H1 (cell line): ENCODE data around the gene KCNC1. TPM values are rescaled to one million over a fixed set of nuclear protein-coding genes. Genes with fewer than 3 reads are reported as not detected.

Source experiments
- CTCF ChIA-PET: fragments of 300-600 bp; sonication (Branson Sonifier 250); formaldehyde crosslinking; loops from one replicate; lab custom pipeline; 2021; ENCODE audit not compliant: partially characterized antibody; lab: Charles Lee
- POLR2A ChIA-PET: fragments of 300-600 bp; sonication (Branson Sonifier 250); formaldehyde crosslinking; loops from one replicate; lab custom pipeline; 2021; ENCODE audit warnings: inconsistent platforms; ENCODE audit not compliant: partially characterized antibody; lab: Charles Lee
- DNase-seq, 2 experiments: peaks; one replicate each; pipeline versions ENCODE4 v3.0.0 to v3.0.0-alpha.2; 2010 to 2022; ENCODE audit warnings: low spot score in 2 of 2, low read depth in 1 of 2, mixed read lengths in 1 of 2
- FAIRE-seq: peaks from 2 replicates; lab custom pipeline; 2011; peaks lifted over from hg19 to GRCh38; lab: Jason Lieb, UNC
- H2AFZ ChIP-seq: 2 replicates; pipeline ENCODE4 v1.8.1; 2012; ENCODE audit warnings: low read length, inconsistent platforms
- H2AK5ac ChIP-seq: 2 replicates; pipeline ENCODE4 v1.6.1; 2013; ENCODE audit warnings: low read depth, low read length
- H2BK120ac ChIP-seq: replicated peaks from 2 replicates; pipeline ENCODE3; 2013; ENCODE audit warnings: low read depth, low read length, inconsistent platforms
- H2BK12ac ChIP-seq: 2 replicates; pipeline ENCODE4 v1.6.1; 2013; ENCODE audit warnings: low read depth, low read length
- H2BK15ac ChIP-seq: 2 replicates; pipeline ENCODE4 v1.6.1; 2013; ENCODE audit warnings: low read length
- H2BK20ac ChIP-seq: 2 replicates; pipeline ENCODE4 v1.6.1; 2013; ENCODE audit warnings: low read length
- H2BK5ac ChIP-seq: 2 replicates; pipeline ENCODE4 v1.6.1; 2013; ENCODE audit warnings: low read depth, low read length
- H3K14ac ChIP-seq: 2 replicates; pipeline ENCODE4 v1.6.1; 2013; ENCODE audit warnings: inconsistent platforms; ENCODE audit not compliant: insufficient read length
- H3K18ac ChIP-seq: 2 replicates; pipeline ENCODE4 v1.6.1; 2013; ENCODE audit warnings: low read length; ENCODE audit errors: extremely low read depth
- H3K23ac ChIP-seq: 2 replicates; pipeline ENCODE4 v1.6.1; 2013; ENCODE audit warnings: inconsistent platforms; ENCODE audit not compliant: insufficient read length
- H3K23me2 ChIP-seq: 2 replicates; pipeline ENCODE4 v1.6.1; 2013; ENCODE audit warnings: low read depth, low read length
- H3K27ac ChIP-seq: 2 replicates; pipeline ENCODE4 v1.6.1; 2011; ENCODE audit warnings: low read depth, low read length, inconsistent platforms
- H3K27me3 ChIP-seq, 4 experiments: replicated peaks in 1 of 4; 1 replicate in 1 of 4; 2 replicates in 3 of 4; pipeline versions ENCODE4 v1.6.1 to v1.8.1; 2011 to 2013; ENCODE audit warnings: low read length in 3 of 4, mild to moderate bottlenecking in 3 of 4, inconsistent platforms in 2 of 4, mixed read lengths in 2 of 4, moderate library complexity in 1 of 4; ENCODE audit not compliant: control insufficient read depth in 3 of 4, insufficient read depth in 3 of 4; ENCODE audit errors: extremely low read depth in 1 of 4
- H3K36me3 ChIP-seq, 4 experiments: 2 replicates each; pipeline versions ENCODE4 v1.6.1 to v1.8.1; 2011 to 2013; ENCODE audit warnings: mild to moderate bottlenecking in 4 of 4, low read length in 3 of 4, moderate library complexity in 2 of 4, control low read depth in 1 of 4, inconsistent platforms in 1 of 4; ENCODE audit not compliant: insufficient read depth in 4 of 4, control insufficient read depth in 2 of 4
- H3K4ac ChIP-seq: replicated peaks from 2 replicates; pipeline ENCODE3; 2013; ENCODE audit warnings: low read length, low read depth, mixed read lengths, inconsistent platforms; ENCODE audit not compliant: insufficient read length
- H3K4me1 ChIP-seq, 4 experiments: replicated peaks in 1 of 4; 1 replicate in 1 of 4; 2 replicates in 3 of 4; pipeline versions ENCODE4 v1.6.1 to v1.8.1; 2011 to 2013; ENCODE audit warnings: low read length in 3 of 4, inconsistent platforms in 2 of 4, mixed read lengths in 1 of 4; ENCODE audit not compliant: insufficient read depth in 4 of 4, control insufficient read depth in 3 of 4
- H3K4me2 ChIP-seq, 2 experiments: 2 replicates each; pipeline versions ENCODE4 v1.6.1 to v1.8.1; 2011 to 2013; ENCODE audit warnings: low read depth in 2 of 2, low read length in 2 of 2, control low read depth in 1 of 2, inconsistent platforms in 1 of 2, mild to moderate bottlenecking in 1 of 2; ENCODE audit not compliant: insufficient read depth in 1 of 2
- H3K4me3 ChIP-seq, 4 experiments: fragments of 200-600, 300-600 bp in 1 of 4; sonication (generic), shearing (Covaris generic), sonication (Bioruptor Twin) in 1 of 4; 2 replicates each; pipeline versions ENCODE4 v1.5.1 to v1.8.1; 2011 to 2016; ENCODE audit warnings: low read length in 4 of 4, low read depth in 3 of 4, control low read depth in 2 of 4, inconsistent platforms in 2 of 4, mild to moderate bottlenecking in 2 of 4, mixed read lengths in 1 of 4, moderate library complexity in 1 of 4; ENCODE audit not compliant: insufficient read depth in 2 of 4; ENCODE audit errors: extremely low read depth in 1 of 4
- H3K56ac ChIP-seq: replicated peaks from 2 replicates; pipeline ENCODE3; 2013; ENCODE audit warnings: low read depth, mild to moderate bottlenecking, mixed read lengths, low read length, inconsistent platforms; ENCODE audit not compliant: insufficient read length
- H3K79me1 ChIP-seq: 2 replicates; pipeline ENCODE4 v1.6.1; 2013; ENCODE audit warnings: low read depth, low read length, control low read depth
- H3K79me2 ChIP-seq, 2 experiments: 2 replicates each; pipeline versions ENCODE4 v1.6.1 to v1.8.1; 2012 to 2013; ENCODE audit warnings: low read length in 2 of 2, mild to moderate bottlenecking in 2 of 2, inconsistent platforms in 1 of 2; ENCODE audit not compliant: insufficient read depth in 2 of 2, control insufficient read depth in 1 of 2
- H3K9ac ChIP-seq, 4 experiments: replicated peaks in 1 of 4; 1 replicate in 1 of 4; 2 replicates in 3 of 4; pipeline versions ENCODE4 v1.6.1 to v1.8.1; 2011 to 2013; ENCODE audit warnings: low read depth in 3 of 4, low read length in 3 of 4, control low read depth in 2 of 4, mild to moderate bottlenecking in 2 of 4, moderate library complexity in 2 of 4, inconsistent platforms in 1 of 4; ENCODE audit errors: extremely low read depth in 1 of 4
- H3K9me3 ChIP-seq, 2 experiments: 2 replicates each; pipeline versions ENCODE4 v1.6.1 to v1.8.1; 2012 to 2013; ENCODE audit warnings: mild to moderate bottlenecking in 2 of 2, moderate library complexity in 2 of 2, control low read depth in 1 of 2, inconsistent platforms in 1 of 2, low read depth in 1 of 2, low read length in 1 of 2, mixed read lengths in 1 of 2; ENCODE audit not compliant: insufficient read depth in 2 of 2
- H4K20me1 ChIP-seq, 2 experiments: replicated peaks in 1 of 2; 2 replicates each; pipeline versions ENCODE3 to v1.8.1; 2011 to 2013; ENCODE audit warnings: inconsistent platforms in 2 of 2, low read length in 2 of 2, mild to moderate bottlenecking in 1 of 2; ENCODE audit not compliant: insufficient read depth in 2 of 2, control insufficient read depth in 1 of 2
- H4K5ac ChIP-seq: 2 replicates; pipeline ENCODE4 v1.6.1; 2013; ENCODE audit warnings: low read length, low read depth, mixed read lengths, inconsistent platforms; ENCODE audit not compliant: insufficient read length
- H4K8ac ChIP-seq: 2 replicates; pipeline ENCODE4 v1.8.0; 2013; ENCODE audit warnings: mild to moderate bottlenecking, moderate library complexity, low read length, inconsistent platforms; ENCODE audit not compliant: insufficient read depth; ENCODE audit errors: extremely low read depth
- H4K91ac ChIP-seq: replicated peaks from 2 replicates; pipeline ENCODE3; 2013; ENCODE audit warnings: low read length, mixed read lengths, inconsistent platforms; ENCODE audit not compliant: insufficient read length
- CEBPB ChIP-seq: IDR thresholded peaks from 2 replicates; pipeline ENCODE4 v1.6.1; 2012; ENCODE audit warnings: low read depth, low read length
- KDM4A ChIP-seq: IDR thresholded peaks from one replicate; pipeline ENCODE4 v1.7.1; 2012; ENCODE audit warnings: low read depth, mild to moderate bottlenecking, moderate library complexity, low read length, inconsistent platforms; ENCODE audit not compliant: severe bottlenecking
- SP2 ChIP-seq: IDR thresholded peaks from 2 replicates; pipeline ENCODE4 v1.6.1; 2012; ENCODE audit warnings: mild to moderate bottlenecking, low read length, inconsistent platforms
- WGBS, 2 experiments: shearing (Covaris generic) in 1 of 2; methylation state at CpG; one replicate each; pipeline versions ENCODE4 v1.1.6 to v1.1.7; 2013 to 2015; ENCODE audit warnings: low lambda C conversion rate in 2 of 2, mixed read lengths in 2 of 2, inconsistent platforms in 1 of 2, low coverage in 1 of 2, missing lambda C conversion rate in 1 of 2; ENCODE audit not compliant: insufficient replicate concordance in 2 of 2, insufficient coverage in 1 of 2, insufficient read length in 1 of 2; ENCODE audit errors: extremely low coverage in 1 of 2, missing lambda C conversion rate in 1 of 2; 5-methylcytosine and 5-hydroxymethylcytosine counted together
- polyA plus RNA-seq, 7 experiments: library from polyadenylated mRNA; depleted of rRNA in 3 of 7; stranded (reverse) in 5 of 7; unstranded in 2 of 7; fragments of >200 nt in 5 of 7; fragments of 200-250 nt in 2 of 7; gene quantifications; 1 replicate in 5 of 7; 2 replicates in 1 of 7; 4 replicates in 1 of 7; pipeline versions ENCODE4 v1.2.1 to v1.2.3, GENCODE V29; 2011 to 2013; ENCODE audit warnings: missing spikeins in 2 of 7, mixed read lengths in 2 of 7
- total RNA-seq: library from RNA; stranded (reverse); fragmentation: NEBNext Ultra II Directional; extraction: Animal tissue kit (Norgen Biotek cat#: 25700); gene quantifications from 2 replicates; pipeline ENCODE4 v1.2.1, GENCODE V29; 2021

The KCNC1 gene
- total and polyA plus RNA-seq, 2 of the 8 experiments (the other 6 are each of a cell fraction or from before 2014, with no cell fraction given) = 0.11 to 0.26 TPM

DNA sequence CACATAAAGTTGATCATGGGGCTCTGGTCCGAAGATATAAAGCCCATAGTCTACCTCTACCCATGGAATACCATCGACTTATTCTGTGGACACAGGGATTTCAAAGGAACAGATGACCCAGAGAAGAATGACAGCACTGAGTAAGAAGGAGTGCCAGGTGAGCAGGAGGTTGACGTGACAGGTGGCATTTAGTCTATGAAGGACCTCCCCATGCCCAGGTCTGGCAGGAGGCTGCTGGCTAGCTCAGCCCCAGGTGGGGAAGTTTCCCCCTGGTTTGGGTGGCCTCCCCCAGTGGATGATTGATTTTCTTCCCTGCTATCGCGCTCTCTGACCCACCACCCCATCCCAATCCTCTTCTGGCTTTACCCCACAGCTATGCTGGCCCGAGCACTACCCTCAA is 39.1 kb downstream of the KCNC1 start:
- no peak overlapping the region for H3K56ac ChIP-seq
- H2BK12ac ChIP-seq = no peak overlapping the region
- TF ChIP-seq SP2 (no peak), CEBPB (no peak), KDM4A (no peak)
- no peaks in the 10 kb centered on the region for H3K79me1 ChIP-seq
- H3K27ac ChIP-seq = no peak overlapping the region
- H3K23ac ChIP-seq = no peak overlapping the region
- no peaks in the 10 kb centered on the region for H4K20me1 ChIP-seq
- no peak overlapping the region for H2AK5ac ChIP-seq
- ChIA-PET CTCF (interaction anchor here (1.0 to 4.1 kb wide), 18 partner anchors 12 to 208 kb away, joined by 3 to 28 read pairs (median 5); no protein-coding TSS in a partner anchor), POLR2A (no interaction called here)
- H3K79me2 ChIP-seq = no peaks in the 10 kb centered on the region
- no peak overlapping the region for H2BK15ac ChIP-seq
- H3K27me3 ChIP-seq = no peaks in the 10 kb centered on the region
- H3K14ac ChIP-seq = no peak overlapping the region
- no peak overlapping the region for H4K5ac ChIP-seq
- H3K18ac ChIP-seq = no peak overlapping the region
- H4K8ac ChIP-seq = no peak overlapping the region
- no peak overlapping the region for H2BK20ac ChIP-seq
- H3K36me3 ChIP-seq = no peaks in the 10 kb centered on the region
- FAIRE-seq (no peak), DNase-seq (no peak)
- 94% methylated on average over 6 of the region's 6 CpGs; no CpG with 5 or more reads in 1 of the 2 experiments for WGBS, 2 experiments
- H3K4me1 ChIP-seq = peaks cover 0 to 4% (median 0%) of the 10 kb centered on the region in 4 experiments; a peak in 2 of 7 replicates
- H3K4ac ChIP-seq = no peak overlapping the region
- no peaks in the 10 kb centered on the region; a peak in 1 of 4 replicates for H3K9me3 ChIP-seq
- no peak overlapping the region for H4K91ac ChIP-seq
- H3K23me2 ChIP-seq = peaks cover 2% of the 10 kb centered on the region; the same call in 1 of the 2 replicates
- H3K9ac ChIP-seq = no peak overlapping the region
- no peak overlapping the region for H2AFZ ChIP-seq
- H3K4me3 ChIP-seq = no peak overlapping the region
- H2BK120ac ChIP-seq = no peak overlapping the region
- H2BK5ac ChIP-seq = no peak overlapping the region
- H3K4me2 ChIP-seq = no peak overlapping the region
